GM18867 (cell line): ENCODE measurements around the gene AFF3.

Experiments used
- ATAC-seq: cut with Tn5 transposase; IDR thresholded peaks from one replicate; pipeline ENCODE4 v1.9.1; 2021; ENCODE audit warnings: mild to moderate bottlenecking, moderate library complexity; ENCODE audit not compliant: unreplicated experiment

AFF3 gene

GRCh38 chr2:99725820-99726219, 416.6 kb downstream of the AFF3 start:
- no peak for ATAC-seq

GRCh38 chr2:99722476-99722875, 419.9 kb downstream of the AFF3 start:
- ATAC-seq: no peak

- ATAC-seq: no peak
Measured at GRCh38 chr2:99719102-99719501, 423.3 kb downstream of the AFF3 start.

- no peak for ATAC-seq
Measured at GRCh38 chr2:99715956-99716355, 426.4 kb downstream of the AFF3 start.

GRCh38 chr2:99714349-99714748, 428.0 kb downstream of the AFF3 start:
- ATAC-seq: no peak

DNA sequence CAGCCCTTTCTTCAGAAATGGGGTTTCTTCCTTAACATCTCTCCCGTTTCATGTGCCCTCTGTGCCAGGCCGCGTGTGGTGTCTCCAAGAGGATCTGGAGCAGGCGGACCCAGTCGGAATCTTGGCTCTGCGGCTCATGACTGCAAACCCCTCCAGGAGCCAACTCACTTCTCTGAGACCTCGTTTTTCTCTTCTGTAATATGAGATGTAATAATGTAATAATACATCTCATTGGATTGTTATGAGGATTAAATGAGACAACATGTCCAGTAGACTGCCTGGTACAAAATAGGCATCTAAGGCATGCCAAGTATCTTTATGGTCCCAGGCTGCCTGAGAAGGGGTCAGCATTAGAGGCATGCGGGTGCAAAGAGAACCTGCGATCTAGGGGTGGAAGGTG, 431.2 kb downstream of the AFF3 start:
- no peak for ATAC-seq

- no peak for ATAC-seq
Measured at GRCh38 chr2:99710721-99711120, 431.7 kb downstream of the AFF3 start.

GRCh38 chr2:99709229-99709628, 433.2 kb downstream of the AFF3 start:
- no peak for ATAC-seq

- no peak for ATAC-seq
Measured at GRCh38 chr2:99708231-99708630, 434.2 kb downstream of the AFF3 start.

GRCh38 chr2:99707592-99707991, 434.8 kb downstream of the AFF3 start:
- no peak for ATAC-seq

DNA sequence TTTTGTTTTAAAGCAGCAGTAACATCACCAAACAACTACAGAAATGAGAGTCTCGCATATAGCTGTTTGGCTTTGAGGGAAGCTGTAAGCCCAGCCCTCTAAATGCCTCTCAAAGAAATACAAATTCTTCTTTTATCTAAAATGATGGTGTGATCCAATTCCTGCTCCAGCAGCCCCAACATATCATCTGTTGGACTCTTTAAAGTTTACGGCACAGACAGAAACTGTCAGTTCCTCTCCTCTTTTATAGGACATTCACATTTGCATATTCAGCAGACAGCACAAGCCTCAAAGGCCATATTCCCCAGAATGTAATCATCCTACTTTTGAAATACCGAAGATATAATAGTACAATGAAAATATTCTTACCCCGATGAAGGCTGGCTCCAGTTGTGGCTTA, 435.7 kb downstream of the AFF3 start:
- ATAC-seq: no peak

GRCh38 chr2:99701503-99701902, 440.9 kb downstream of the AFF3 start:
- no peak for ATAC-seq

- no peak for ATAC-seq
Measured at GRCh38 chr2:99700482-99701398, 441.6 kb downstream of the AFF3 start.

DNA sequence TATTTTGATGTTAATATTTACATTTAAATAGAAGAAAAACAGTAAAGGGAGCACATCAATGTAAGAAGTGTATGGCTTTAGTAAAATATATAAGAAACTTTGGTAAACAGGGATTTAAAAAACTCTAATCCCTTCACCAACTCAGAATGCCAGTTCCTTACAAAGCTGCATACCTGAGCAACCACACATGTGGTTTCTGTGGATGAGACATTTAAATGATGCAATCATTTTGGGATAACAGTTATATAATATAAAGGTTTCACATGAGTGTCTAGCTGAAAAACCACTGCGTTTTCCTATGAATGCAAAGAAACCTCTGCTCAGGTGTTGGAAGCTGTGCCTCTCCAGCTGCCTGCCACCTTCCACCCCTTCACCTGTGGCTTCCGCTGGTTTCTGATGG, 443.5 kb downstream of the AFF3 start:
- ATAC-seq: no peak

- no peak for ATAC-seq
Measured at GRCh38 chr2:99697811-99698568, 444.4 kb downstream of the AFF3 start.

GRCh38 chr2:99695944-99696253, 446.5 kb downstream of the AFF3 start:
- no peak for ATAC-seq

GRCh38 chr2:99695130-99695943, 447.1 kb downstream of the AFF3 start:
- ATAC-seq: no peak

DNA sequence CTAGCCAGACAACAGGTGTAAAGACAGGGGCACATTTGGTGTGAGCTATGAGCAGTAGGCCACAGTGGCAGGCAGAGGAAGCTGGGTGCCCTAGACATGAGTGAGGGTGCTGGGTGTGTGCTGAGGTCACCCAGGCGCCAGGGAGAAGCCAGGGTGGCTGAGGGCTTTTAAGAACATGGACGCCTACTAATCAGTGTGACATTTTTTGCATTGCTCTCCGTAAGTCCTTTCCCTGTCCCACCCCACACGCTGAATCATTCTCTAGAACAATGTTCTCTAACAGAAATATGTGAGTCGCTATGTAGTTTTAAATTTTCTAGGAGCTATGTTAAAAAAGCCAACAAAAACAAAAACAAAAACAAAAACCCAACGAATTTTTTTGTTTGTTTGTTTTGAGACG, 448.1 kb downstream of the AFF3 start:
- no peak for ATAC-seq

- no peak for ATAC-seq
Measured at GRCh38 chr2:99692785-99693184, 449.6 kb downstream of the AFF3 start.

GRCh38 chr2:99691926-99692325, 450.5 kb downstream of the AFF3 start:
- ATAC-seq: no peak

DNA sequence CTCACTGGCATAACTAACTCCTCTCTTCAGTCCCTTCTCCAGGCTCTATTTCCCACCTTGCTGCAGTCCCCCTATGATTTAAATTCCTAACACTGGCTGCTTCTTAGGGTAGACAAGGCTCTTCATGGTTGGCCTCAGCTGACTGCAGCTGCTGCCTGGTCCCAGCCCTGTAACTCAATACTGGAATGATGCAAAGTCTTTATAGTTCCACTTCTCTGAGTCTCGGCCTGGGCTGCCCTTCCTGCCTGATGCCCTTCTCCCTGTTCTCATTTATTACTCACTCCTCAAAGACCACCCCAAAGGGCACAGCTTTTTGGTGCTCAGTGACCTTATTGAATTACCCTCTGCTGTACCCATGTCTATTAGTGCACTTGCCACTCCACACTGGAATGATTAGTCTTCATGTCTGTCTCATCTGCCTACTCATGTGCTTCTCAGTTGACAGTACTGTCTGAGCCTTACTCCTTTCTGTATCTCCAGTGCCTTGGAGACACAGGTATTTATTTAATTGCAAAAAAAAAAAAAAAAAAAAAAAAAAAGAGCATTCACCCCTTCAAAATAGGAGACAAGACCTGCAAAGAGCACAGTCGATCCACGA, 453.1 kb downstream of the AFF3 start:
- ATAC-seq: no peak
